CD8-positive, alpha-beta memory T cell (primary cell): ENCODE results near the gene LRRC55. TPM values are rescaled to one million over a fixed set of nuclear protein-coding genes. Genes with fewer than 3 reads are reported as not detected.
A peak's percentile ranks its signal among the peaks of the same experiment; 100 is the strongest.

Source experiments
- CTCF ChIA-PET: fragments of 350-600 bp; sonication (Branson Sonifier 250); formaldehyde crosslinking; loops from one replicate; lab custom pipeline; 2021; ENCODE audit warnings: antibody characterized with exemption; lab: Charles Lee
- POLR2A ChIA-PET: fragments of 350-600 bp; sonication (Branson Sonifier 250); formaldehyde crosslinking; loops from one replicate; lab custom pipeline; 2021; ENCODE audit warnings: antibody characterized with exemption; lab: Charles Lee
- DNase-seq, 5 donors: peaks; one replicate each; pipeline versions ENCODE4 v3.0.0 to v3.0.0-alpha.2; 2020 to 2022; ENCODE audit warnings: mixed read lengths in 1 of 5
- H3K27ac ChIP-seq: one replicate; pipeline ENCODE4 v1.7.0; 2013; ENCODE audit warnings: low read depth, mild to moderate bottlenecking, low read length, moderate library complexity
- H3K27me3 ChIP-seq: 2 replicates; pipeline ENCODE4 v1.7.0; 2013; ENCODE audit warnings: low read length, mild to moderate bottlenecking; ENCODE audit not compliant: insufficient read depth, poor library complexity, severe bottlenecking
- H3K36me3 ChIP-seq: 2 replicates; pipeline ENCODE4 v1.7.0; 2013; ENCODE audit warnings: mild to moderate bottlenecking, low read length, moderate library complexity; ENCODE audit not compliant: insufficient read depth
- H3K4me1 ChIP-seq: 2 replicates; pipeline ENCODE4 v1.7.0; 2013; ENCODE audit warnings: mild to moderate bottlenecking, low read length, moderate library complexity; ENCODE audit not compliant: insufficient read depth
- H3K4me3 ChIP-seq: 2 replicates; pipeline ENCODE4 v1.7.0; 2013; ENCODE audit warnings: mild to moderate bottlenecking, low read length
- H3K9me3 ChIP-seq: 2 replicates; pipeline ENCODE4 v1.7.0; 2013; ENCODE audit warnings: mild to moderate bottlenecking, low read length
- H3K27ac Mint-ChIP-seq, 8 donors: one replicate each; pipeline ENCODE4 v1.8.0; 2020 to 2021; ENCODE audit warnings: mixed read lengths in 8 of 8, mild to moderate bottlenecking in 6 of 8, inconsistent platforms in 3 of 8, moderate library complexity in 3 of 8
- H3K27me3 Mint-ChIP-seq, 2 donors: one replicate each; pipeline ENCODE4 v1.8.0; 2020 to 2021; ENCODE audit warnings: mixed read lengths in 2 of 2, mild to moderate bottlenecking in 1 of 2, moderate library complexity in 1 of 2
- H3K36me3 Mint-ChIP-seq, 3 donors: one replicate each; pipeline ENCODE4 v1.8.0; 2020 to 2021; ENCODE audit warnings: mixed read lengths in 3 of 3, inconsistent platforms in 1 of 3, mild to moderate bottlenecking in 1 of 3
- H3K4me1 Mint-ChIP-seq, 3 donors: one replicate each; pipeline ENCODE4 v1.8.0; 2020 to 2021; ENCODE audit warnings: mixed read lengths in 3 of 3, inconsistent platforms in 1 of 3, mild to moderate bottlenecking in 1 of 3
- H3K4me3 Mint-ChIP-seq, 7 donors: one replicate each; pipeline ENCODE4 v1.8.0; 2020 to 2021; ENCODE audit warnings: mixed read lengths in 7 of 7, mild to moderate bottlenecking in 6 of 7, moderate library complexity in 4 of 7, inconsistent platforms in 2 of 7
- H3K9me3 Mint-ChIP-seq, 5 donors: one replicate each; pipeline ENCODE4 v1.8.0; 2020 to 2022; ENCODE audit warnings: mixed read lengths in 5 of 5, mild to moderate bottlenecking in 3 of 5, moderate library complexity in 2 of 5, inconsistent platforms in 1 of 5
- polyA plus RNA-seq: library from polyadenylated mRNA; unstranded; fragments of 300-500 nt; fragmentation: Illumina TruSeq; gene quantifications from one replicate; pipeline ENCODE4 v1.2.3, GENCODE V29; 2021
- total RNA-seq, 2 experiments: library from RNA; stranded (reverse); gene quantifications; one replicate each; pipeline ENCODE4 v1.2.3, GENCODE V29; 2021

The LRRC55 gene
- total and polyA plus RNA-seq, 3 experiments from 2014 or later, result not detected

DNA sequence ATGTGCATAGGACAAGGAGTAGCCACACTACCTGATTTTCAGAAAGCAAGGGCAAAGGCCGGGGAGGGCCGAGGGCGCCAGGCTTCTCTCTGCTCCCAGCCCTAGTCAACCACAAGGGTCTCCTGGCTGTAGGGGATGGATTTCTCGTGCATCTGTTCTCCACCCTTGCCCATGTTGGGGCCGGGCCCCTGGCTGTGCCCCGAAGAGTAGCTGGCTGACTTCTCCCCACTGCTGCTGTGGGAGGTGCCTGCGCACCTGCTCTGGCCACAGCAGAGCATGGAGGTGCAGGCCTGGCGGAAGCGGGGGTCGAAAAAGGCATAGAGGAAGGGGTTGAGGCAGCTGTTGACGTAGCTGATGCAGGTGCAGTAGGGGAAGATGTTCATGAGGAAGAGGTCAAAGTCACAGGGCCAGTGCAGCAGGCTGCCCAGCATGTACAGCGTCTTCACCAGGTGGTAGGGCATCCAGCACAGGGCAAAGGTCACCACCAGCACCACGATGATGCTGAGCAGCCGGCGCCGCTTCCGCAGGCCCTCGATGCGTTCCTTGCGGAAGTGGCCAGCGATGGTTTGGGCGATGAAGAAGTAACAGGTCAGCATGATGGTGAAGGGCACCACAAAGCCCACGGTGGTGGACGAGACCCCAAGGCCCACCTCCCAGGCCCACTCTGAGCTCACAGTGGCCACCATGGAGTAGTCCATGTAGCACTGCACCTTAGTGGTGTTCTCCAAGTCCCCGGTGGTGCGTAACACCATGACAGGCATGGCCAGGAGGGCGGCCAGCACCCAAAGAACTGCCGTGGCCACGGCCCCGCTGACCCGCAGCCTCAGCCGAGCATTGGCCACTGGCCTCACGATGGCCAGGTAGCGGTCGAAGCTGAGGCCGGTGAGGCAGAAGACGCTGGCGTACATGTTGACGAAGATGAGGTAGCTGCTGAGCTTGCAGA lies 54.3 kb downstream of the LRRC55 start:
- Histone ChIP-seq H3K27ac (no peak overlapping the region), H3K9me3 (no peaks in the 10 kb centered on the region), H3K4me3 (no peak overlapping the region), H3K27me3 (no peaks in the 10 kb centered on the region), H3K4me1 (no peaks in the 10 kb centered on the region), H3K36me3 (no peaks in the 10 kb centered on the region)
- H3K27me3 Mint-ChIP-seq, result peaks cover 49 to 88% of the 10 kb centered on the region in 2 donors
- H3K27ac Mint-ChIP-seq, result no peak overlapping the region
- peaks cover 0 to 4% (median 0%) of the 10 kb centered on the region in 5 donors for H3K9me3 Mint-ChIP-seq
- H3K4me1 Mint-ChIP-seq, result peaks cover 0 to 10% (median 4%) of the 10 kb centered on the region in 3 donors
- H3K4me3 Mint-ChIP-seq, result no peak overlapping the region
- DNase-seq, result no peak
- no peaks in the 10 kb centered on the region for H3K36me3 Mint-ChIP-seq
- CTCF ChIA-PET, result interaction anchor here (1.6 kb wide), 1 partner anchor 14 kb away, joined by 5 read pairs; no protein-coding TSS in a partner anchor
- POLR2A ChIA-PET, result no interaction called here

DNA sequence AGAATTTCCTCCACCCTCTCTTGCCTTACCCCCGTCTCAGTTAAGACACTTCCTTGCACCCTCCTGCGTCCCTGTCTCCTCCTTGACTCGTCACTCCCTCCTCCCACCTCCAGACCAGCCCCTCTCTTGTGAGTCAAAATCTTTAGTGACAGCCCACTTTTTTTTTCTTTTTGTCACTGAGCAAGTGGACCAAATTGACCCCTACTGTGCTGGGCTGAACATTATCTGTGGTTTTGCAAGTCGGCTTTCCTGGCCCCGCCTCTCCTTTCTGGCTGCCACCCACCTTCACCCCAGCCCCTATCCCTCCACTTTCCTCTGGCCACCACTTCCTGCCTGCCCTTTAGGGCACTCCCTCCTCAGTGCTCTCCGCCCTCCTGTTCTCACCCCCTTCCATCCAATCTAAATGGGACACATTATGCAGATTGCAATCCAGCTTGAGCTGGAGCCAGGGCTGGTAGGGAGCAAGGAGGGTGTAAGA lies 55.5 kb downstream of the LRRC55 start, which contains the start of gene APLNR:
TSS of gene APLNR (minus strand) at position 47 of the 478 bp plus-strand sequence. CDS start 246 bp downstream, outside the sequence.
- Histone ChIP-seq H3K27ac (no peak within 1 kb of the TSS), H3K9me3 (no peaks in the 10 kb centered on the region), H3K4me3 (no peak within 1 kb of the TSS), H3K4me1 (no peaks in the 10 kb centered on the region), H3K27me3 (no peaks in the 10 kb centered on the region), H3K36me3 (no peaks in the 10 kb centered on the region)
- Mint-ChIP-seq H3K4me3 (peak within 1 kb of the TSS in 1 of 7 donors; percentile 37), H3K27me3 (peaks cover 41 to 86% of the 10 kb centered on the region in 2 donors), H3K4me1 (peaks cover 0 to 10% (median 4%) of the 10 kb centered on the region in 3 donors), H3K36me3 (no peaks in the 10 kb centered on the region), H3K9me3 (peaks cover 0 to 4% (median 0%) of the 10 kb centered on the region in 5 donors), H3K27ac (no peak within 1 kb of the TSS)
- DNase-seq, result no peak
- CTCF ChIA-PET, result no interaction called here
- POLR2A ChIA-PET, result no interaction called here

DNA sequence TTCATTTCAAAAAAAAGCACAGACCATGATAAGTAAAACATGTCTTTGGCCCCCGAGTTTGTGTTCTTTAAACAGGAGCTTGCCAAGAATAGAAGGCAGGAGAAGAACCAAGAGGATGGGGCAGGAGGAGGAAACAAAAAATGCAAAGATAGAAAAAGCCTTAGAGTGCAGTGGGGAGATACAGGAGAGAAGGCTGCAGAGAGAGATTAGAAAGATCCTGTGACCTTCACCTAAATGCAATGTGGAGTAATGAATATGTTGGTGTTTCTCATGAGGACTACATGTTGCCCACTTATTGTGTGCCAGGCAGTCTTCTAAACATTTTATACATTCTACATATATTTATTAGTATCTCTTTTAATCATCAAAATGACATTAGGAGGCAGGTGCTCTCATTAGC lies 57.6 kb downstream of the LRRC55 start:
- Mint-ChIP-seq H3K27me3 (peaks cover 27 to 71% of the 10 kb centered on the region in 2 donors), H3K4me3 (no peak overlapping the region), H3K36me3 (no peaks in the 10 kb centered on the region), H3K4me1 (peaks cover 1 to 10% (median 4%) of the 10 kb centered on the region in 3 donors), H3K9me3 (peaks cover 0 to 4% (median 0%) of the 10 kb centered on the region in 5 donors), H3K27ac (no peak overlapping the region)
- Histone ChIP-seq H3K4me3 (no peak overlapping the region), H3K27me3 (no peaks in the 10 kb centered on the region), H3K4me1 (no peaks in the 10 kb centered on the region), H3K36me3 (no peaks in the 10 kb centered on the region), H3K9me3 (no peaks in the 10 kb centered on the region), H3K27ac (no peak overlapping the region)
- ChIA-PET POLR2A (no interaction called here), CTCF (interaction anchor here (2.5 kb wide), 1 partner anchor 10 kb away, joined by 12 read pairs; no protein-coding TSS in a partner anchor)
- DNase-seq, result no peak

DNA sequence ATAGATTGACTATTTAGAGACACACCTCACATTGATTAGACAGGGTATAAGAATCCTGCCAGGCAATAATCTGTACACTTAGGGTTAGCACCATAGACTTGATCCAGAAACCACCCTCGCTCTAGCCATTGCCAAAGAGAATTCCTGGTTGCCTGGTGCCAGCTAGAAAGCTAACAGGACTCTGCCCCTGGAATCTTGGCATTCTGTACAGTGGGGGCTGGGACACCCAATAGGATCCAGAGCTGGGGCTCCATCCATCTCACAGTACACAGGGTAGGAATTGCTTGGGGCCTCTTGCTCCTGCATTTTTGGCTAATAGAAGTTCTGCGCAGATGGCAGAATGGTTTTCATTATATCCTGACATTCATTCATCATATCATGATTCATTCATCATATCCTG lies 58.3 kb downstream of the LRRC55 start:
- Mint-ChIP-seq H3K9me3 (peaks cover 0 to 4% (median 0%) of the 10 kb centered on the region in 5 donors), H3K4me3 (no peak overlapping the region), H3K4me1 (peaks cover 6 to 12% (median 6%) of the 10 kb centered on the region in 3 donors)

DNA sequence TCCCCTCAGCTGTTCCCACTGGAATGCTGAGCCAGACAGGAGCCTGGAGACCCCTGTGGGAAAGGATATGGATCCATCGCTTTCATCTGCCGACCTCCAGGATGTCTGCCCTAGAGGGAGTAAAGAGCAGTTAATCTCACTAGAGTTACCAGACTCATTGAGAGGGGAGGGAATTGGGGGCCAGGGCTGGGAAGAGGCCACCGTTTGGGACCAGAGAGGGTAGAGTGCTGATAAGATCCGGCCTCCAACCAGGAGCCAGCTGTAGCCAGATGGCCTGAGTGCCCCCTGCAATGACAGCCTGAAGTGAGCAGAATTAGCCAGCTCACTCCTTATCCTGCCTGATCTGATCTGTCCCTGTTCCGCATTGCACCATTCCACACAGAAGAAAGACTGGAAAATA lies 59.0 kb downstream of the LRRC55 start:
- CTCF ChIA-PET, result interaction anchor here (2.5 kb wide), 1 partner anchor 9 kb away, joined by 12 read pairs; no protein-coding TSS in a partner anchor
- POLR2A ChIA-PET, result no interaction called here

More for the DNA sequence above, 58.3 kb downstream of the LRRC55 start:
- ChIA-PET POLR2A (no interaction called here), CTCF (interaction anchor here (2.5 kb wide), 1 partner anchor 10 kb away, joined by 12 read pairs; no protein-coding TSS in a partner anchor)
- Mint-ChIP-seq H3K27me3 (peaks cover 24 to 64% of the 10 kb centered on the region in 2 donors), H3K36me3 (no peaks in the 10 kb centered on the region), H3K27ac (no peak overlapping the region)
- no peak overlapping the region for H3K4me3 ChIP-seq
- H3K27ac ChIP-seq, result no peak overlapping the region
- no peaks in the 10 kb centered on the region for H3K27me3 ChIP-seq
- no peaks in the 10 kb centered on the region for H3K9me3 ChIP-seq
- no peaks in the 10 kb centered on the region for H3K36me3 ChIP-seq
- DNase-seq, result no peak
- no peaks in the 10 kb centered on the region for H3K4me1 ChIP-seq

More for the DNA sequence above, 59.0 kb downstream of the LRRC55 start:
- peaks cover 19 to 57% of the 10 kb centered on the region in 2 donors for H3K27me3 Mint-ChIP-seq
- H3K27ac ChIP-seq, result no peak overlapping the region
- H3K4me1 ChIP-seq, result no peaks in the 10 kb centered on the region
- peaks cover 0 to 2% (median 0%) of the 10 kb centered on the region in 5 donors for H3K9me3 Mint-ChIP-seq
- no peak for DNase-seq
- no peak overlapping the region for H3K27ac Mint-ChIP-seq
- peaks cover 6 to 12% (median 11%) of the 10 kb centered on the region in 3 donors for H3K4me1 Mint-ChIP-seq
- H3K4me3 ChIP-seq, result no peak overlapping the region
- H3K9me3 ChIP-seq, result no peaks in the 10 kb centered on the region
- no peak overlapping the region for H3K4me3 Mint-ChIP-seq
- H3K27me3 ChIP-seq, result no peaks in the 10 kb centered on the region
- H3K36me3 ChIP-seq, result no peaks in the 10 kb centered on the region
- no peaks in the 10 kb centered on the region for H3K36me3 Mint-ChIP-seq

Other genes with a start within 250 kb of the LRRC55 start
- gene OR5AK2, start 193.0 kb upstream of the LRRC55 start, total RNA-seq, result not detected
- not detected for gene OR5AK2, start 193.0 kb upstream of the LRRC55 start, polyA plus RNA-seq
- not detected for gene APLNR, start 55.3 kb downstream of the LRRC55 start, total RNA-seq
- not detected for gene APLNR, start 55.3 kb downstream of the LRRC55 start, polyA plus RNA-seq
- gene TNKS1BP1, start 143.0 kb downstream of the LRRC55 start, total RNA-seq, result 1 to 10 TPM; 8.7 to 9.6 TPM
- 3.0 TPM for gene TNKS1BP1, start 143.0 kb downstream of the LRRC55 start, polyA plus RNA-seq
- 100 to 1,000 TPM; 308 to 314 TPM for gene SSRP1, start 153.9 kb downstream of the LRRC55 start, total RNA-seq
- 44.5 TPM for gene SSRP1, start 153.9 kb downstream of the LRRC55 start, polyA plus RNA-seq
- gene P2RX3, start 156.4 kb downstream of the LRRC55 start, total RNA-seq, result not detected
- not detected for gene P2RX3, start 156.4 kb downstream of the LRRC55 start, polyA plus RNA-seq
- gene PRG3, start 199.2 kb downstream of the LRRC55 start, total RNA-seq, result not detected
- gene PRG3, start 199.2 kb downstream of the LRRC55 start, polyA plus RNA-seq, result not detected
- under 1 TPM in 1 of 2 experiments, not detected in 1; 0.44 TPM for gene PRG2, start 208.7 kb downstream of the LRRC55 start, total RNA-seq
- not detected for gene PRG2, start 208.7 kb downstream of the LRRC55 start, polyA plus RNA-seq
- 100 to 1,000 TPM; 434 to 447 TPM for gene SLC43A3, start 245.2 kb downstream of the LRRC55 start, total RNA-seq
- gene SLC43A3, start 245.2 kb downstream of the LRRC55 start, polyA plus RNA-seq, result 32.6 TPM